ENCODE results near the gene GPC3.
A peak's percentile ranks its signal among the peaks of the same experiment; 100 is the strongest.

The GPC3 gene

GRCh38 chrX:133840415-133840814 is 145.0 kb downstream of the GPC3 start:
- no peak for DNase-seq (ENCODE audit: low read depth)

- DNase-seq (ENCODE audit: low read depth), result peak; percentile 32
Observed at GRCh38 chrX:133838761-133839676, 146.4 kb downstream of the GPC3 start.

- DNase-seq (ENCODE audit: low read depth), result no peak
Observed at GRCh38 chrX:133837091-133837490, 148.3 kb downstream of the GPC3 start.

- DNase-seq (ENCODE audit: low read depth), result no peak
Observed at GRCh38 chrX:133836561-133836960, 148.8 kb downstream of the GPC3 start.

DNA sequence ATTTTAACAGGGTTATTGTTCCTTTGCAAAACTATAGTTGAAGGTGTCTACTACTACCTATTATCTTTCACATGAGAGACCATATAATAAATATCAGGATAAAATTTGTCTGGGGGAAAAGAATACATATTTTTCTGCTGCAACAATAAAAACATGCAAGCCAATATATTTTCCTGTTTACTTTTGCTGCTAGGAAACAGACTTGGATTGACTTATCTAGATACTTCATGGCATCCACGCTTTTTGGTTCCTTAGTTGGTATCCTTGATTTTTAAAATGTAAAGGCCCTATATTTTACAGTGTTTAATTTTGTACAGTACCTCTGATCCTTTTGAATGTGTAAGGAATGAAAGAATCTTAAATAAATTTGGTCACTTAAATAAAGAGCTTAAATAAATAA is 150.6 kb downstream of the GPC3 start:
- DNase-seq (ENCODE audit: low read depth), result no peak

DNA sequence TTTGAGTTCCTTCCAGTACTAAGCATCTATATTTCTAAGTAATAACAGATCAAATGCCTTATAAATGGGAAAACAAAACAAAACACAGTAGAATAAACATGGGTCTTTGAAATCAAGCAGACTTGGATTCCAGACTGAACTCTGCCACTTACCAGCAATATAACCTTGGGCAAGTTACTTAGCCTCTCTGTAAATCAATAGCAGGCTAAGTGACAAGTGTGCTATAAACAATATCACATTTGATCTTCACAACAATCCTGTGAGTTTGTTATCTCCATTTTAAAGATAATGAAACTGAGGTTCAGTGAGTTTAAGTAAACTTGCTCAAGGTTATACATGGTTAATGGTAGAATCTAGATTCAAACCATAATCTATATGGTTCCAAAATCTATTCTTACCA is 165.8 kb downstream of the GPC3 start:
- no peak for DNase-seq (ENCODE audit: low read depth)

DNA sequence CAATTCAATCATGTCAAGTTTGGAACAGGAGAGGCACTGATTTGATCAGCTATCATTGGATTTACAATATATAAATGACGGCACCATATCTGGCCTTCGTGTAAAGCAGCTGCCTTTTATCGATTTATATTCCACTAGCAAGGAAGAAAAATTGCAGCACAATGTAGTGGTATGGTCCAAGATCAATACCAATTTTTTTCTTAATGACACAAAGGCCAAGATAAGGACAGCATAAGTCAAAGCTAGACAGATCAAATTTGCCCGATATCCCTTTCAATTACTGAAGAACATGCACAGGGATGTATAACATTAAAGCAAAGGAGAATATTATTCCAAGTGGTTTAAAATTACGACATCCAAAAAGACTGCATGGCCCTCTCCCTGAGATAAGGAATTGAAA is 167.4 kb downstream of the GPC3 start:
- no peak for DNase-seq (ENCODE audit: low read depth)

DNA sequence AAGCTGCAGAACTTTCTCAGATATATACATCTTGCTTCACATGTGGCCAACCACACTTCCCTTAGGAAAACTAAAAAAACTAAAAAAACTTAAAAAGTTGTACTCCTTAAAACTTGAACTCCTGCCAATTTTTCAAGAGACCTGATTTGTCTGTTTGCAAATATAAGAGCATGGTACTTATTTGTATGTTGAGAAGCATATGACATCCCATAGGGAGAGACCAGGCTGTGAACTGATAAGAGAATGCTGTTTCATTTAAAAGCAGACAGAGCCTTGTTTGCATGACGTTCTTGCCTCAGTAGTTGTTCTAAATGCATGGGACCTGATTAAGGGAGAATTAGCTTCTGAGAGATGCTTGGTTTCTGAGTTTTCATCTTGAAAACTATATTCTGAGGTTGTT is 169.9 kb downstream of the GPC3 start:
- DNase-seq (ENCODE audit: low read depth), result no peak

DNA sequence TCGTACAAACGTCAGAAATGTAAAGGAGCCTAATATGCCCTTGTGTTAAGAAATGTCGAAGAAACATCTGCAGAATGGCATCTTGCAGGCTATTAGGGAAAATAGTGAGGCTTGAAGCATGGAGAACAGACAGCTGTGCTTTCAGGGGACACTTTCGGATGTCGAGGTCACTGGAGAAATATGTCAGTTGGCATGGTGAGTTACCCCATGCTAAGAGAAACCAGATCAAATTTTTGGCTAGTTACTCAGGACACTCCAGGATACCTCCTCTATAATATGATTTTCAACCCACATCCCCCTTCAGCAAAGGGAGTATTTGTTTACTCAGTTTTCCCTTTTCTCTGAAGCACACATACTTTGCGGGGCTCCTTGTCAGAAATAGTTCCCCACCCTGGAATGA is 171.4 kb downstream of the GPC3 start:
- no peak for DNase-seq (ENCODE audit: low read depth)

DNA sequence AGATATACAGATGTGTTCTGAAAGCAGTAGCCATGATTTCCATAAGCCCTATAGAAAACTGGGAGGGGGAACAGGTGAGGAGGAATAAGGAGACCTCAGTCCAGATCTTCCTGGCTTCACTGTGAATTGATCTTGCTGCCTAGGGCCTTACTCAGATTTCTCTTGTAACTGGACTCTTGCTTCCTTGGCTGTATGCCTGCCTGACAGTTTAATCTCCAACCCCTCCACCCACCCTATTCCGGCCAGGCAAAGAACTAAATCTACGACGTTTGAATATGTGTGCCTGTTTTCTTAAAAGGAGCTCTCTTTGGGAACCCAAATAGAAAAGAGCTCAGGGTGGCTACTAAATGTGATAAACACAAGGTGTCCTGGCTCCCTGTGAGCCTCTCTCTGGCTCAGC is 173.0 kb downstream of the GPC3 start:
- no peak for DNase-seq (ENCODE audit: low read depth)

- no peak for DNase-seq (ENCODE audit: low read depth)
Observed at GRCh38 chrX:133810925-133811324, 174.5 kb downstream of the GPC3 start.

DNA sequence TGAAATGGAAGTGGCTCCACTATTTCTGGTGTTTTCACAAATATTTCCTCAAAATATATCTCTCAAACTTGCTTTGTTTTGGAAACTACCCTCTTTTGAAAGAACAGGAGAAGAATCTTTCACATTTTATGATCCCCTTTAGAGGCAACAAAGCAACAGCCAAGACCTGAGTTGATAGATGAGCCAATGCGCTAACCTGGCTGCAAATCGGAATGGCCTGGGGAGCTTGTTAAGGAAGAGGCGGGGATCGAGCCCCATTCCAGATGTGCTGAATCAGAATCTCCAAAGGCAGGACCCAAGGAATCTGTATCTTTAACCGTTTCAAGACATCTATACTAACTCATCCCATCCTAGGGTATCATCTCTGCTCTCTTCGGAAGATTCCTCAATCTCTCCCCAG is 181.3 kb downstream of the GPC3 start:
- no peak for DNase-seq (ENCODE audit: low read depth)

DNA sequence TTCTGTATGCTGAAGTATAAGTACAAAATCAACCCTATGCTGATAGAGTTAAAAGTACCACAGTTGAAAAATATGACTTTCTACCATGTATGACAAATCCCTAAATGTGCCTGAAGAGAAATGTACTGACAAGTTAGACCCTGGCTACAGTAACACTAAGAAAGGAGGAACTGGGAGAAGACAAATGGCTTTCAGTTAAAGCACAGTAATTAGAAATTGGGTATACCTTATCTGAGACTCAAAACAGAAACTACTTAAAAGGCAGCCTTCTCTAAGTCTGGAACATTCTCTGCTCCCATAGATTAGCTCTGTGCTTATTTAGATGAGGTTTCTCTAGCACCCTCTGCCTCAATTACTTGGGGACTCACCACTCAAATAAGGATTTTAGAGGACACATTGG is 189.1 kb downstream of the GPC3 start:
- DNase-seq (ENCODE audit: low read depth), result no peak

DNA sequence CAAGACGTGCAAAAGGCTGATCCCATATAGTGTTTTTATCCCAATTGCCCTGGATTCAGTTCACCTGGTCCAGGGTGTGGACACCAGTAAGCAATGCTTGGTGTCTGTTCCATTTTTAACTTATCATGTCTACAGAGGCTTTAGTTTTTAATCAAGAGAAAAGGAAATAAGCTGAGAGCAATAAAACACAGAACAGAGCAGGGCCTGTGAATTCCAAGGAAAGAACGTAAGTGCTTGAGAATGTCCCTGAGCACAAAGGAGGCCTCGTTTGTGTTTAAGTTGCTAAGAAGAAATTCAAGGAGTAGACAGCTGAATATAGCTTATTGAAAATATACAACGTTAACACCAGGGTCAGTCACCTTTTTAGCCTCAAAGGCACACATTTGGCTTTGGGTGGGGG is 191.3 kb downstream of the GPC3 start:
- DNase-seq (ENCODE audit: low read depth), result no peak

GRCh38 chrX:133793626-133794025 is 191.8 kb downstream of the GPC3 start:
- no peak for DNase-seq (ENCODE audit: low read depth)

- DNase-seq (ENCODE audit: low read depth), result peak; percentile 67
Observed at GRCh38 chrX:133792198-133792953, 193.0 kb downstream of the GPC3 start.

DNA sequence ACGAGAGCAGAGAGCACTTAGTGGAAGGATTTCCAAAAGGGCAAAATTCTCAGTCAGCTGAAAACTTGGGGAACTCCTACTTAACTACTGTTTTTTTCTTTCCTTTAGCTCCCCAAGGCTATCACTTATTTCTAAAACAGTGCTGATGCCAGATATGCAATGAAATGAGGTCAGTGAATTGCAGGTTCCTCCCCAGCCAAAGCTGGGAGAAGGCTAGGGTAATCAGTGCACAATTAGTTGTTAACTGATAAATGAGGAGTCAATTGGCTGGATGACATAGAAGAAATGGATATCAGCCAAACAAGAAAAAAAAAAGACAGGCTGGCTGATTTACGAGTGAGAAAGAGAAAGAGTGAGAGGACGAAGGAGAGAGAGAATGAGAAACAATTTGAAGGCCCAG is 195.6 kb downstream of the GPC3 start:
- no peak for DNase-seq (ENCODE audit: low read depth)

DNA sequence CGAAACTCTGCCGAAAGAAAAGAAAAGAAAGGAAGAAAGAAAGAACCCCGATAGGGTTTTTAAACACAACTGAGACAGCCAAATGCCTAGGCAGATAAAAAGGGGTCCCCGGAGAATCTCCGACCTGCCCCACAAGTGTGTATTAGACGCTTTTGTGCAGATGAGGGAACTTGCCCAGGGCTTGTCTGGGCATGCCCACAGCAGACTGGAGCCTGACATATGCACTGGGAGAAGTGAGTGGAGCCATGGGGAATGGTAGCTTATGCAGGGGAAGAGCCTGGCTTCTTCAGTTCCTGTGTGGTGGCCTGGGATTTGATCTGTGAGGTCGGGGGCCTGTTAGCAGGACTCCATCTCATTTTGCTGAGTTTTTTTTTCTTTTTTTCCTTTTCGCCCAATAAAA is 199.0 kb downstream of the GPC3 start:
- no peak for DNase-seq (ENCODE audit: low read depth)

- DNase-seq (ENCODE audit: low read depth), result no peak
Observed at GRCh38 chrX:133783274-133783673, 202.1 kb downstream of the GPC3 start.

DNA sequence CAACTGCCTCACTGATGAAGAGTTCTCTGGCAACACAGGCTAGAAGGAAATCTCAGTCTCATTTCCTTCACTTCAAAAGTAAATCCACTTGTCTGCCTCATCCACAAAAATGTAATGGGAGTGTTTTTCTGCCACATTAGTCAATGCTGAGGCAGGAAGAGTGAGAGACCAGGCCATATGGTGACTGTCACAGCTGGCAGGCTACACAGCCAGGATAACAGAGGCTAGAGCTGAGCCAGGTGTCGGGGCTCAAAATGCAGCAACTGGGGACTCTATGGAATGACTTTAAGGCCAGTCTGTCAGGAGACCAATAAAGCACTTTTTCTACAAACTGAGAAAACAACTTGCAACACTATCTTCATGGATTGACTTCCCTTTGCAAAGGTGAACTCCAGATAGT is 204.2 kb downstream of the GPC3 start:
- no peak for DNase-seq (ENCODE audit: low read depth)

GRCh38 chrX:133776072-133776471 is 209.3 kb downstream of the GPC3 start:
- no peak for DNase-seq (ENCODE audit: low read depth)

DNA sequence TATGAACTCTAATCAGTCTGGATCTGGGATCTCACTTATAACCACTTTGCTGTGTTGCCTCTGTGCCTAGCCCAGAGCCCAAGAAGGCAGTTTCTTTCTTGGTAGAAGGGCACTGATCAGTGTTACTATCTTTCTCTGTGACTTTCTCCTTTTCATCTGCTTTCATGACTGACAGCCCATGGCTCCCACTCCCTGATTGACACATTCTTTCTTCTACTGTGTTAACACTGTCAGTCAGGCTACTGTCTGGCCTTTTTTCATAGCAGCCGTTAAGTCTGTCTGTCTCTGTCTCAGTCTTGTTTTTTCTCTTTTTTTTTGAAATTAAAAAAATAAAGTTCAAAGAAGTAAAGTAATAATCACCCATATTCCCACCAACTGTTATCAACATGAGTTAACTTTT is 210.6 kb downstream of the GPC3 start:
- DNase-seq (ENCODE audit: low read depth), result no peak

- DNase-seq (ENCODE audit: low read depth), result no peak
Observed at GRCh38 chrX:133771086-133771646, 214.2 kb downstream of the GPC3 start.
